H9 (cell line): ENCODE measurements around the gene MTARC1. TPM values are rescaled to one million over a fixed set of nuclear protein-coding genes. Genes with fewer than 3 reads are reported as not detected.

Experiments used
- DNase-seq: peaks from one replicate; pipeline ENCODE4 v3.0.0-alpha.2; 2017
- H2AFZ ChIP-seq: one replicate; pipeline ENCODE4 v1.6.1; 2013; ENCODE audit warnings: mild to moderate bottlenecking, low read length, control low read depth, moderate library complexity
- H2AK5ac ChIP-seq: 2 replicates; pipeline ENCODE4 v1.6.1; 2013; ENCODE audit warnings: low read length, control low read depth, mixed read lengths; ENCODE audit not compliant: insufficient read length
- H2BK120ac ChIP-seq: one replicate; pipeline ENCODE4 v1.6.1; 2013; ENCODE audit warnings: low read depth, mild to moderate bottlenecking, low read length, control low read depth, inconsistent platforms; ENCODE audit not compliant: poor library complexity, severe bottlenecking
- H2BK12ac ChIP-seq: 2 replicates; pipeline ENCODE4 v1.6.1; 2013; ENCODE audit warnings: low read length, control low read depth, mixed read lengths, low read depth; ENCODE audit not compliant: insufficient read length
- H2BK15ac ChIP-seq: 2 replicates; pipeline ENCODE4 v1.6.1; 2013; ENCODE audit warnings: low read depth, low read length, control low read depth
- H2BK20ac ChIP-seq: one replicate; pipeline ENCODE4 v1.6.1; 2013; ENCODE audit warnings: low read depth, mild to moderate bottlenecking, low read length, control low read depth, inconsistent platforms; ENCODE audit not compliant: poor library complexity, severe bottlenecking
- H2BK5ac ChIP-seq: 2 replicates; pipeline ENCODE4 v1.6.1; 2013; ENCODE audit warnings: low read length, control low read depth, mixed read lengths; ENCODE audit not compliant: insufficient read length
- H3K14ac ChIP-seq: 2 replicates; pipeline ENCODE4 v1.6.1; 2013; ENCODE audit warnings: low read length, control low read depth; ENCODE audit not compliant: insufficient read depth
- H3K18ac ChIP-seq: 2 replicates; pipeline ENCODE4 v1.6.1; 2013; ENCODE audit warnings: low read depth, mild to moderate bottlenecking, mixed read lengths, low read length, control low read depth; ENCODE audit not compliant: insufficient read length
- H3K23ac ChIP-seq: 2 replicates; pipeline ENCODE4 v1.6.1; 2013; ENCODE audit warnings: low read length, control low read depth, mixed read lengths, low read depth; ENCODE audit not compliant: insufficient read length
- H3K23me2 ChIP-seq: 2 replicates; pipeline ENCODE4 v1.6.1; 2013; ENCODE audit warnings: low read depth, mild to moderate bottlenecking, mixed read lengths, low read length, control low read depth; ENCODE audit not compliant: insufficient read length, poor library complexity, severe bottlenecking
- H3K27ac ChIP-seq: 2 replicates; pipeline ENCODE4 v1.5.1; 2013; ENCODE audit warnings: low read length, control low read depth, mixed read lengths, low read depth; ENCODE audit not compliant: insufficient read length
- H3K27me3 ChIP-seq: 2 replicates; pipeline ENCODE4 v1.6.1; 2013; ENCODE audit warnings: low read length, control low read depth, inconsistent platforms; ENCODE audit not compliant: insufficient read depth
- H3K4ac ChIP-seq: 2 replicates; pipeline ENCODE4 v1.6.1; 2013; ENCODE audit warnings: low read depth, mild to moderate bottlenecking, control low read depth, inconsistent platforms, low read length, moderate library complexity
- H3K4me1 ChIP-seq: 2 replicates; pipeline ENCODE4 v1.6.1; 2013; ENCODE audit warnings: low read length, control low read depth, inconsistent platforms; ENCODE audit not compliant: insufficient read depth
- H3K4me2 ChIP-seq: 2 replicates; pipeline ENCODE4 v1.6.1; 2013; ENCODE audit warnings: low read length, control low read depth, mixed read lengths; ENCODE audit not compliant: insufficient read length, insufficient read depth
- H3K56ac ChIP-seq: 2 replicates; pipeline ENCODE4 v1.6.1; 2013; ENCODE audit warnings: low read depth, mild to moderate bottlenecking, mixed read lengths, low read length, control low read depth; ENCODE audit not compliant: insufficient read length
- H3K79me1 ChIP-seq: 2 replicates; pipeline ENCODE4 v1.6.1; 2013; ENCODE audit warnings: low read depth, mild to moderate bottlenecking, moderate library complexity, low read length, control low read depth, inconsistent platforms; ENCODE audit not compliant: insufficient read depth, poor library complexity, severe bottlenecking
- H3K79me2 ChIP-seq: 2 replicates; pipeline ENCODE4 v1.6.1; 2013; ENCODE audit warnings: low read length, control low read depth, inconsistent platforms; ENCODE audit not compliant: insufficient read depth
- H3K9ac ChIP-seq: 2 replicates; pipeline ENCODE4 v1.6.1; 2013; ENCODE audit warnings: low read length, control low read depth, mixed read lengths; ENCODE audit not compliant: insufficient read length; ENCODE audit errors: extremely low read depth
- H3K9me3 ChIP-seq: one replicate; pipeline ENCODE4 v1.6.1; 2013; ENCODE audit warnings: low read depth, low read length, inconsistent platforms; ENCODE audit not compliant: control insufficient read depth
- H3T11ph ChIP-seq: one replicate; pipeline ENCODE4 v1.6.1; 2013; ENCODE audit warnings: mild to moderate bottlenecking, low read length, control low read depth, inconsistent platforms
- H4K20me1 ChIP-seq: one replicate; pipeline ENCODE4 v1.6.1; 2013; ENCODE audit not compliant: control insufficient read depth, insufficient read length, insufficient read depth
- H4K5ac ChIP-seq: 2 replicates; pipeline ENCODE4 v1.6.1; 2013; ENCODE audit warnings: low read depth, mild to moderate bottlenecking, mixed read lengths, low read length, control low read depth; ENCODE audit not compliant: insufficient read length
- H4K8ac ChIP-seq: replicated peaks from 2 replicates; pipeline ENCODE4 v1.6.1; 2013; ENCODE audit warnings: low read length, control low read depth, mixed read lengths, low read depth; ENCODE audit not compliant: insufficient read length
- H4K91ac ChIP-seq: 2 replicates; pipeline ENCODE4 v1.6.1; 2013; ENCODE audit warnings: low read depth, mild to moderate bottlenecking, moderate library complexity, mixed read lengths, low read length, control low read depth; ENCODE audit not compliant: insufficient read length
- H3K27ac Mint-ChIP-seq, 3 experiments: 2 replicates in 2 of 3; 3 replicates in 1 of 3; pipeline ENCODE4 v1.8.0; 2020 to 2021; ENCODE audit warnings: mixed read lengths in 3 of 3, mild to moderate bottlenecking in 1 of 3, moderate library complexity in 1 of 3
- H3K27me3 Mint-ChIP-seq: 2 replicates; pipeline ENCODE4 v1.8.0; 2021; ENCODE audit warnings: low read depth, mild to moderate bottlenecking, moderate library complexity, mixed read lengths
- H3K36me3 Mint-ChIP-seq, 3 experiments: 2 replicates in 2 of 3; 3 replicates in 1 of 3; pipeline ENCODE4 v1.8.0; 2020 to 2021; ENCODE audit warnings: low read depth in 3 of 3, mixed read lengths in 3 of 3; ENCODE audit not compliant: insufficient read depth in 1 of 3
- H3K4me1 Mint-ChIP-seq, 2 experiments: 2 replicates each; pipeline ENCODE4 v1.8.0; 2020; ENCODE audit warnings: mixed read lengths in 2 of 2
- H3K4me3 Mint-ChIP-seq, 2 experiments: 2 replicates in 1 of 2; 3 replicates in 1 of 2; pipeline ENCODE4 v1.8.0; 2020 to 2021; ENCODE audit warnings: mild to moderate bottlenecking in 2 of 2, mixed read lengths in 2 of 2, moderate library complexity in 1 of 2
- H3K9me3 Mint-ChIP-seq, 2 experiments: 2 replicates in 1 of 2; 3 replicates in 1 of 2; pipeline ENCODE4 v1.8.0; 2020; ENCODE audit warnings: mild to moderate bottlenecking in 2 of 2, mixed read lengths in 2 of 2, moderate library complexity in 1 of 2
- CTCF ChIP-seq: fragments of 200-600 bp; sonication (generic); conservative IDR thresholded peaks from 3 replicates; pipeline ENCODE4 v1.8.0; 2021; ENCODE audit warnings: antibody characterized with exemption, mild to moderate bottlenecking
- WGBS: extraction: QIAGEN DNeasy Blood & Tissue Kit; methylation state at CpG from one replicate; pipeline ENCODE4 v1.1.7; 2013; ENCODE audit warnings: missing lambda C conversion rate, low lambda C conversion rate, mixed read lengths; ENCODE audit not compliant: insufficient read length; ENCODE audit errors: extremely low coverage; 5-methylcytosine and 5-hydroxymethylcytosine counted together
- total RNA-seq: library from RNA; stranded (reverse); gene quantifications from 2 replicates; pipeline ENCODE4 v1.2.1, GENCODE V29; 2021

Gene MTARC1
- total RNA-seq, 1 experiment from 2014 or later, result 33.7 TPM

GRCh38 chr1:220800262-220800661, 13.5 kb downstream of the MTARC1 start:
- H3K4me1 ChIP-seq, result no peaks in the 10 kb centered on the region
- Mint-ChIP-seq H3K4me1 (peaks cover 2 to 8% of the 10 kb centered on the region in 2 experiments; a peak in 3 of 4 replicates), H3K4me3 (no peak overlapping the region), H3K9me3 (no peaks in the 10 kb centered on the region), H3K27ac (peak overlapping the region in 1 of 3 experiments; percentile 59; a peak in 2 of 7 replicates), H3K27me3 (no peaks in the 10 kb centered on the region), H3K36me3 (peaks cover 14 to 64% (median 45%) of the 10 kb centered on the region in 3 experiments; a peak in 6 of 7 replicates)
- no peaks in the 10 kb centered on the region for H4K20me1 ChIP-seq
- no peak overlapping the region for H2AFZ ChIP-seq
- no peaks in the 10 kb centered on the region for H3K9me3 ChIP-seq
- H2BK20ac ChIP-seq, result no peak overlapping the region
- H3K9ac ChIP-seq, result no peak overlapping the region
- H3K56ac ChIP-seq, result no peak overlapping the region
- H2BK120ac ChIP-seq, result no peak overlapping the region
- no peak overlapping the region for H3K27ac ChIP-seq
- TF ChIP-seq CTCF, result no peak
- H3K23me2 ChIP-seq, result no peaks in the 10 kb centered on the region
- H2BK12ac ChIP-seq, result no peak overlapping the region
- no peak for DNase-seq
- no peak overlapping the region for H4K91ac ChIP-seq
- H3K79me1 ChIP-seq, result no peaks in the 10 kb centered on the region
- no peak overlapping the region for H2AK5ac ChIP-seq
- H3K79me2 ChIP-seq, result no peaks in the 10 kb centered on the region
- H3K14ac ChIP-seq, result no peak overlapping the region
- WGBS, result no CpG with 5 or more reads among the region's 6 CpGs
- H3K4me2 ChIP-seq, result no peak overlapping the region
- H4K8ac ChIP-seq, result no peak overlapping the region
- H3K23ac ChIP-seq, result no peak overlapping the region
- no peak overlapping the region for H4K5ac ChIP-seq
- H3K27me3 ChIP-seq, result no peaks in the 10 kb centered on the region
- H2BK15ac ChIP-seq, result no peak overlapping the region
- H3T11ph ChIP-seq, result no peak overlapping the region
- no peak overlapping the region for H3K4ac ChIP-seq
- H3K18ac ChIP-seq, result no peak overlapping the region
- no peak overlapping the region for H2BK5ac ChIP-seq
